ENCODE data around the gene MGMT. TPM values are rescaled to one million over a fixed set of nuclear protein-coding genes. Genes with fewer than 3 reads are reported as not detected.

The MGMT gene
- polyA plus RNA-seq, 1 donor from 2014 or later = 0.94 TPM

DNA sequence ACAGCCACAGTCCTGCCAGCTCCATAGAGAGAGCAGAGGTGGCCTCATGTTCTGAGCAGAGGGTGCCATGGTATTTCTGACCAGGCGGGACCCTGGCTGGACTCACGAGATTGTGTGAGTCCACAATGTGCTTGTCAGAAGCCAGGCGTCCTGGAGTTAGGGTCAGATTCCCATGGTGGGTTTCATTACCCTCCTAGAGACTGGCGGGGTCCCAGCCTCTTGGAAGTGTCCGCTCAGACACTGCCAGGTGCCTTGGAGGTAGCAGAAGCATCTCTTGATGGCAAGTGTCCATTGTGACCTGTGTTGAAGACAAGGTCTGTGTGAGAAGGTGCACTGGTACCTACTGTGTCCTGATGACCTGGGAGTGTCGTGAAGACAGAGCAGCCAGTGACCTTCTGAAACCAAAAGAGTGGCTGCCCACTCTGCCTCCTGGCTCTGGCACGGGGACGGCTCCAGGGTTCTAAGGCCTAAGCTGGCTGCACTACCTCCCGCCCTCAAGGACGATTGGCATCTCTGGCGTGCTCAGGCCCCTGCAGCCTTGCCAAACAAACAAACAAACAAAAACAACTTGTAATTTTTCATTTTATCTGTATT, 56.8 kb downstream of the MGMT start:
- no peak for TF ChIP-seq MXI1 (conservative IDR thresholded peaks at IDR 0.05; ENCODE audit: poor library complexity, severe bottlenecking)
- no peak for TF ChIP-seq RAD21 (conservative IDR thresholded peaks at IDR 0.05)
- TF ChIP-seq, protein P1, sequence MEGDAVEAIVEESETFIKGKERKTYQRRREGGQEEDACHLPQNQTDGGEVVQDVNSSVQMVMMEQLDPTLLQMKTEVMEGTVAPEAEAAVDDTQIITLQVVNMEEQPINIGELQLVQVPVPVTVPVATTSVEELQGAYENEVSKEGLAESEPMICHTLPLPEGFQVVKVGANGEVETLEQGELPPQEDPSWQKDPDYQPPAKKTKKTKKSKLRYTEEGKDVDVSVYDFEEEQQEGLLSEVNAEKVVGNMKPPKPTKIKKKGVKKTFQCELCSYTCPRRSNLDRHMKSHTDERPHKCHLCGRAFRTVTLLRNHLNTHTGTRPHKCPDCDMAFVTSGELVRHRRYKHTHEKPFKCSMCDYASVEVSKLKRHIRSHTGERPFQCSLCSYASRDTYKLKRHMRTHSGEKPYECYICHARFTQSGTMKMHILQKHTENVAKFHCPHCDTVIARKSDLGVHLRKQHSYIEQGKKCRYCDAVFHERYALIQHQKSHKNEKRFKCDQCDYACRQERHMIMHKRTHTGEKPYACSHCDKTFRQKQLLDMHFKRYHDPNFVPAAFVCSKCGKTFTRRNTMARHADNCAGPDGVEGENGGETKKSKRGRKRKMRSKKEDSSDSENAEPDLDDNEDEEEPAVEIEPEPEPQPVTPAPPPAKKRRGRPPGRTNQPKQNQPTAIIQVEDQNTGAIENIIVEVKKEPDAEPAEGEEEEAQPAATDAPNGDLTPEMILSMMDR (IDR thresholded peaks at IDR 0.05; ENCODE audit: poor library complexity, severe bottlenecking) = no peak
- no peak for TF ChIP-seq SMC3 (conservative IDR thresholded peaks at IDR 0.05; ENCODE audit: poor library complexity)
- TF ChIP-seq EZH2 (IDR thresholded peaks at IDR 0.05; ENCODE audit: borderline replicate concordance, insufficient read depth, low read length, poor library complexity, severe bottlenecking) = no peak
- TF ChIP-seq, protein P2, sequence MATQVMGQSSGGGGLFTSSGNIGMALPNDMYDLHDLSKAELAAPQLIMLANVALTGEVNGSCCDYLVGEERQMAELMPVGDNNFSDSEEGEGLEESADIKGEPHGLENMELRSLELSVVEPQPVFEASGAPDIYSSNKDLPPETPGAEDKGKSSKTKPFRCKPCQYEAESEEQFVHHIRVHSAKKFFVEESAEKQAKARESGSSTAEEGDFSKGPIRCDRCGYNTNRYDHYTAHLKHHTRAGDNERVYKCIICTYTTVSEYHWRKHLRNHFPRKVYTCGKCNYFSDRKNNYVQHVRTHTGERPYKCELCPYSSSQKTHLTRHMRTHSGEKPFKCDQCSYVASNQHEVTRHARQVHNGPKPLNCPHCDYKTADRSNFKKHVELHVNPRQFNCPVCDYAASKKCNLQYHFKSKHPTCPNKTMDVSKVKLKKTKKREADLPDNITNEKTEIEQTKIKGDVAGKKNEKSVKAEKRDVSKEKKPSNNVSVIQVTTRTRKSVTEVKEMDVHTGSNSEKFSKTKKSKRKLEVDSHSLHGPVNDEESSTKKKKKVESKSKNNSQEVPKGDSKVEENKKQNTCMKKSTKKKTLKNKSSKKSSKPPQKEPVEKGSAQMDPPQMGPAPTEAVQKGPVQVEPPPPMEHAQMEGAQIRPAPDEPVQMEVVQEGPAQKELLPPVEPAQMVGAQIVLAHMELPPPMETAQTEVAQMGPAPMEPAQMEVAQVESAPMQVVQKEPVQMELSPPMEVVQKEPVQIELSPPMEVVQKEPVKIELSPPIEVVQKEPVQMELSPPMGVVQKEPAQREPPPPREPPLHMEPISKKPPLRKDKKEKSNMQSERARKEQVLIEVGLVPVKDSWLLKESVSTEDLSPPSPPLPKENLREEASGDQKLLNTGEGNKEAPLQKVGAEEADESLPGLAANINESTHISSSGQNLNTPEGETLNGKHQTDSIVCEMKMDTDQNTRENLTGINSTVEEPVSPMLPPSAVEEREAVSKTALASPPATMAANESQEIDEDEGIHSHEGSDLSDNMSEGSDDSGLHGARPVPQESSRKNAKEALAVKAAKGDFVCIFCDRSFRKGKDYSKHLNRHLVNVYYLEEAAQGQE (IDR thresholded peaks at IDR 0.05; ENCODE audit: borderline replicate concordance) = no peak
- TF ChIP-seq POLR2AphosphoS5 (IDR thresholded peaks at IDR 0.05) = no peak
- TF ChIP-seq TAF1 (IDR thresholded peaks at IDR 0.05; ENCODE audit: low read depth) = no peak
- no peak for TF ChIP-seq EP300 (conservative IDR thresholded peaks at IDR 0.05; ENCODE audit: poor library complexity, severe bottlenecking)
- H4K20me1 ChIP-seq (ENCODE audit: insufficient read depth) = no peaks in the 10 kb centered on the region
- no peaks in the 10 kb centered on the region for H3K36me3 ChIP-seq (ENCODE audit: insufficient read depth, low read length)
- H3K4me2 ChIP-seq (ENCODE audit: low read length) = no peak overlapping the region
- no peaks in the 10 kb centered on the region for H3K9me3 ChIP-seq (ENCODE audit: low read length)
- H2AFZ ChIP-seq (ENCODE audit: low read depth, low read length) = no peak overlapping the region
- H3K79me2 ChIP-seq (replicated peaks; ENCODE audit: insufficient read depth, low read length) = no peaks in the 10 kb centered on the region
- no peak overlapping the region for H3K9ac ChIP-seq (ENCODE audit: low read length)
- H3F3A ChIP-seq (ENCODE audit: insufficient read depth, low read length, poor library complexity, severe bottlenecking) = no peaks in the 10 kb centered on the region
- H3K27ac ChIP-seq (ENCODE audit: low read length) = no peak overlapping the region
- H3K4me3 ChIP-seq (ENCODE audit: low read length) = no peak overlapping the region
- H3K27me3 ChIP-seq (ENCODE audit: insufficient read depth, low read depth, low read length) = no peaks in the 10 kb centered on the region
- no peaks in the 10 kb centered on the region for H3K9me2 ChIP-seq (ENCODE audit: insufficient read depth, low read length)

DNA sequence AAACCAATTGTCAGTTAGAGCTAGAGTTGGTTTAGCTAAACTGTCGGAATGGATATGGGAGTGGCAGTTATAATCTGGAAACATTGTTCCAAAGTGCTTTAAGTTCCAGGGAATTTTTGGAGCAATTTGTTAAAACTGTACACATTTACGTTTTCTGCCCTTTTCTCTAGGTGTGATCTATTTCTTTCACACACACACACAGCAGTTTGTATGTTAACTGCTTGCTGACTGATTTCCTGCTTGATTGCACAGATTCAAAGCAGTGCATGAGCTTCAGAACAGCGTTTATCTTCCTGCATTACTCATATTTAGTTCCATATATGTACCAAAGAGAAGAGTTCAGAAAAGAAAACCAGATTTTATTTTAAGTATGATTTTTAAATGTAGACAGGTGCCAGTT, 57.9 kb downstream of the MGMT start:
- Histone ChIP-seq H3K36me3 (ENCODE audit: insufficient read depth, low read length) (no peaks in the 10 kb centered on the region), H4K20me1 (ENCODE audit: insufficient read depth) (no peaks in the 10 kb centered on the region), H3K9me3 (ENCODE audit: low read length) (no peaks in the 10 kb centered on the region), H3K27me3 (ENCODE audit: insufficient read depth, low read depth, low read length) (no peaks in the 10 kb centered on the region), H3K27ac (ENCODE audit: low read length) (no peak overlapping the region), H2AFZ (ENCODE audit: low read depth, low read length) (no peak overlapping the region), H3F3A (ENCODE audit: insufficient read depth, low read length, poor library complexity, severe bottlenecking) (no peaks in the 10 kb centered on the region), H3K79me2 (replicated peaks; ENCODE audit: insufficient read depth, low read length) (no peaks in the 10 kb centered on the region), H3K4me2 (ENCODE audit: low read length) (no peak overlapping the region), H3K9me2 (ENCODE audit: insufficient read depth, low read length) (no peaks in the 10 kb centered on the region), H3K4me3 (ENCODE audit: low read length) (no peak overlapping the region), H3K9ac (ENCODE audit: low read length) (no peak overlapping the region)
- TF ChIP-seq EP300 (conservative IDR thresholded peaks at IDR 0.05; ENCODE audit: poor library complexity, severe bottlenecking) (no peak), EZH2 (IDR thresholded peaks at IDR 0.05; ENCODE audit: borderline replicate concordance, insufficient read depth, low read length, poor library complexity, severe bottlenecking) (no peak), SMC3 (conservative IDR thresholded peaks at IDR 0.05; ENCODE audit: poor library complexity) (no peak), POLR2AphosphoS5 (IDR thresholded peaks at IDR 0.05) (no peak), MXI1 (conservative IDR thresholded peaks at IDR 0.05; ENCODE audit: poor library complexity, severe bottlenecking) (no peak), TAF1 (IDR thresholded peaks at IDR 0.05; ENCODE audit: low read depth) (no peak)
- TF ChIP-seq, protein P1 (IDR thresholded peaks at IDR 0.05; ENCODE audit: poor library complexity, severe bottlenecking) = no peak
- TF ChIP-seq, protein P2 (IDR thresholded peaks at IDR 0.05; ENCODE audit: borderline replicate concordance) = no peak

Measured in neural cell (in vitro differentiated cells).